H1 (cell line): ENCODE measurements around the gene RAD51C. TPM values are rescaled to one million over a fixed set of nuclear protein-coding genes. Genes with fewer than 3 reads are reported as not detected.

Source experiments
- ASH2L ChIP-seq: fragments of 200-600, 300-600 bp; sonication (generic); IDR thresholded peaks from one replicate; pipeline ENCODE4 v1.7.1; 2017; ENCODE audit warnings: low read length
- BCL11A ChIP-seq, 2 experiments: IDR thresholded peaks; one replicate each; pipeline ENCODE4 v1.6.1; 2011; ENCODE audit warnings: low read depth in 2 of 2, low read length in 2 of 2, mild to moderate bottlenecking in 2 of 2
- CHD2 ChIP-seq: IDR thresholded peaks from 2 replicates; pipeline ENCODE4 v1.6.1; 2012; ENCODE audit warnings: low read length, improper control_type of control experiment
- CHD7 ChIP-seq: fragments of 300-600 bp; sonication (generic); IDR thresholded peaks from 2 replicates; pipeline ENCODE4 v1.7.1; 2012; ENCODE audit warnings: low read length, moderate library complexity, mild to moderate bottlenecking, inconsistent platforms; ENCODE audit not compliant: insufficient replicate concordance
- CTBP2 ChIP-seq: IDR thresholded peaks from 2 replicates; pipeline ENCODE4 v1.7.0; 2011; ENCODE audit warnings: borderline replicate concordance, mild to moderate bottlenecking, moderate library complexity, mixed read lengths, low read length; ENCODE audit not compliant: insufficient read depth, insufficient read length
- EZH2 ChIP-seq: fragments of 200-600 bp; sonication (generic); IDR thresholded peaks from 2 replicates; pipeline ENCODE4 v1.7.1; 2012; ENCODE audit warnings: low read depth, mild to moderate bottlenecking, moderate library complexity, low read length, inconsistent platforms; ENCODE audit not compliant: severe bottlenecking
- GABPA ChIP-seq: IDR thresholded peaks from 2 replicates; pipeline ENCODE4 v1.6.1; 2011; ENCODE audit warnings: mild to moderate bottlenecking, low read length, moderate library complexity, borderline replicate concordance; ENCODE audit not compliant: insufficient read depth
- KDM5A ChIP-seq: fragments of 200-600 bp; IDR thresholded peaks from 2 replicates; pipeline ENCODE4 v1.7.1; 2012; ENCODE audit warnings: mild to moderate bottlenecking, low read length, inconsistent platforms, mixed read lengths
- POLR2A ChIP-seq, 2 experiments: IDR thresholded peaks; 1 replicate in 1 of 2; 2 replicates in 1 of 2; pipeline ENCODE4 v1.6.1; 2011; ENCODE audit warnings: low read depth in 2 of 2, low read length in 2 of 2, mild to moderate bottlenecking in 2 of 2; ENCODE audit errors: control extremely low read depth in 1 of 2
- SIX5 ChIP-seq: IDR thresholded peaks from 2 replicates; pipeline ENCODE4 v1.6.1; 2011; ENCODE audit warnings: mild to moderate bottlenecking, low read depth, low read length
- SRF ChIP-seq: IDR thresholded peaks from 2 replicates; pipeline ENCODE4 v1.6.1; 2011; ENCODE audit warnings: mild to moderate bottlenecking, low read depth, low read length, moderate library complexity
- TAF1 ChIP-seq: IDR thresholded peaks from 2 replicates; pipeline ENCODE4 v1.6.1; 2011; ENCODE audit warnings: mild to moderate bottlenecking, low read depth, low read length
- TEAD4 ChIP-seq: IDR thresholded peaks from 2 replicates; pipeline ENCODE4 v1.6.1; 2012; ENCODE audit warnings: low read depth, low read length, inconsistent platforms, mixed read lengths
- polyA plus RNA-seq, 7 experiments: library from polyadenylated mRNA; depleted of rRNA in 3 of 7; stranded (reverse) in 5 of 7; unstranded in 2 of 7; fragments of >200 nt in 5 of 7; fragments of 200-250 nt in 2 of 7; gene quantifications; 1 replicate in 5 of 7; 2 replicates in 1 of 7; 4 replicates in 1 of 7; pipeline versions ENCODE4 v1.2.1 to v1.2.3, GENCODE V29; 2011 to 2013; ENCODE audit warnings: missing spikeins in 2 of 7, mixed read lengths in 2 of 7
- total RNA-seq: library from RNA; stranded (reverse); fragmentation: NEBNext Ultra II Directional; extraction: Animal tissue kit (Norgen Biotek cat#: 25700); gene quantifications from 2 replicates; pipeline ENCODE4 v1.2.1, GENCODE V29; 2021

The RAD51C gene
- total and polyA plus RNA-seq, 2 of the 8 experiments (the other 6 are each of a cell fraction or from before 2014, with no cell fraction given), result 10.4 to 21.7 TPM

DNA sequence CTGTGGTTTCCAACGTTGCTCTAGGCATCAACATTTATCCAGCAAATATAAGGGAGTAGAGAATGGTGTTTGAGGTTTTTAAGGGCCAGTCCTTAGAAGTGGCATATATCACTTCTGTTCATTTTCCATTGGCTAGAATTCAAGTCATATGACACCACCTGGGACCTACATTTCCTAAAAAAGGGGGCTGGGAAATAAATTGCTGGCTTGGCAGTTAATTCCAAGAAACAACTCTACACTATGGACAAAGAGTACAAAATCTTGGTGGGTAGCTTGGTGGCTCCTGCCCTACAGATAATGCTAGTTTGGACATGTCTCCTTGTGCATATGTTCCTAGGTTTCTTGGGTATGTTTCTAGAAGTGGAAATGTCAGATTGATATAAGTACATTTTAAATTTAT, 70.9 kb downstream of the RAD51C start (continued):
- no peak for TF ChIP-seq CHD7
- TF ChIP-seq TAF1, result no peak
- no peak for TF ChIP-seq BCL11A (IDR thresholded peaks at IDR 0.05; ENCODE audit: low read depth in 2 of 2, low read length in 2 of 2)
- no peak for TF ChIP-seq CTBP2
- no peak for TF ChIP-seq SIX5
- TF ChIP-seq TEAD4, result no peak
- no peak for TF ChIP-seq EZH2
- TF ChIP-seq POLR2A (IDR thresholded peaks at IDR 0.05; ENCODE audit: control extremely low read depth in 1 of 2, low read depth in 2 of 2, low read length in 2 of 2), result no peak
- TF ChIP-seq KDM5A, result no peak
- no peak for TF ChIP-seq GABPA
- no peak for TF ChIP-seq ASH2L
- TF ChIP-seq SRF, result no peak
- no peak for TF ChIP-seq CHD2
